ENCODE results near the gene ABI3BP.
A peak's percentile ranks its signal among the peaks of the same experiment; 100 is the strongest.

ABI3BP gene

GRCh38 chr3:100715176-100715575, 278.0 kb downstream of the ABI3BP start:
- no peak for DNase-seq

- DNase-seq: peak in 4 of 5 experiments; percentile 25 to 88 (median 52)
Measured at GRCh38 chr3:100710261-100710968, 282.8 kb downstream of the ABI3BP start.

GRCh38 chr3:100709842-100710260, 283.4 kb downstream of the ABI3BP start:
- DNase-seq: peak in 3 of 5 experiments; percentile 21 to 43 (median 25)

- peak; percentile 94 to 99 (median 96) for DNase-seq
Measured at GRCh38 chr3:100708989-100709841, 284.0 kb downstream of the ABI3BP start, which contains the start of gene TFG. Gene TFG, plus strand, starts transcription at chr3:100709494. Its CDS starts 4,192 bp downstream, at chr3:100713686.

- no peak for DNase-seq
Measured at GRCh38 chr3:100708644-100708988, 284.6 kb downstream of the ABI3BP start.

GRCh38 chr3:100706365-100706764, 286.9 kb downstream of the ABI3BP start:
- no peak for DNase-seq

GRCh38 chr3:100703865-100704264, 289.4 kb downstream of the ABI3BP start:
- DNase-seq: no peak

GRCh38 chr3:100702980-100703345, 290.3 kb downstream of the ABI3BP start:
- DNase-seq: no peak

GRCh38 chr3:100702082-100702979, 290.9 kb downstream of the ABI3BP start:
- DNase-seq: no peak

- DNase-seq: no peak
Measured at GRCh38 chr3:100700708-100701107, 292.5 kb downstream of the ABI3BP start.
